Keratinocyte (primary cell): ENCODE measurements around the gene ALK.

ENCODE experiments used
- CTCF ChIP-seq, 3 experiments: IDR thresholded peaks in 1 of 3; conservative IDR thresholded peaks in 1 of 3; optimal IDR thresholded peaks in 1 of 3; 2 replicates in 2 of 3; 3 replicates in 1 of 3; pipeline versions ENCODE3 to v1.5.1; 2011; ENCODE audit warnings: low read length in 3 of 3, mild to moderate bottlenecking in 3 of 3, moderate library complexity in 2 of 3, control low read depth in 1 of 3, inconsistent platforms in 1 of 3; ENCODE audit not compliant: insufficient read depth in 2 of 3; ENCODE audit errors: extremely low read depth in 1 of 3
- EZH2 ChIP-seq: IDR thresholded peaks from one replicate; pipeline ENCODE4 v1.6.1; 2012; ENCODE audit warnings: inconsistent platforms, mild to moderate bottlenecking, low read length, moderate library complexity

- TF ChIP-seq CTCF (optimal IDR thresholded peaks at IDR 0.05 in 1 of 3, IDR thresholded peaks at IDR 0.05 in 1 of 3, conservative IDR thresholded peaks at IDR 0.05 in 1 of 3; ENCODE audit: extremely low read depth in 1 of 3, insufficient read depth in 2 of 3, low read length in 3 of 3) (no peak), EZH2 (no peak)
Observed at GRCh38 chr2:29480426-29480825, 441.0 kb downstream of the ALK start.
